Nephron progenitor cell (in vitro differentiated cells): ENCODE results near the gene DIS3L.
"Not testable (repeated sequence)": the region's sequence is repeated elsewhere in the genome, so short reads cannot be mapped to it uniquely, and the experiment has no call there.

Experiments
- DNase-seq: peaks from one replicate; pipeline ENCODE4 v3.0.0; 2021
- H3K27ac Mint-ChIP-seq: 2 replicates; pipeline ENCODE4 v1.8.0; 2021; ENCODE audit warnings: mild to moderate bottlenecking, moderate library complexity, mixed read lengths
- H3K27me3 Mint-ChIP-seq: 2 replicates; pipeline ENCODE4 v1.8.0; 2021; ENCODE audit warnings: mild to moderate bottlenecking, low read depth, mixed read lengths; ENCODE audit not compliant: poor library complexity
- H3K36me3 Mint-ChIP-seq: 2 replicates; pipeline ENCODE4 v1.8.0; 2021; ENCODE audit warnings: low read depth, mixed read lengths
- H3K4me1 Mint-ChIP-seq: 2 replicates; pipeline ENCODE4 v1.8.0; 2021; ENCODE audit warnings: mixed read lengths
- H3K4me3 Mint-ChIP-seq: 2 replicates; pipeline ENCODE4 v1.8.0; 2021; ENCODE audit warnings: mild to moderate bottlenecking, moderate library complexity, mixed read lengths
- H3K9me3 Mint-ChIP-seq: 2 replicates; pipeline ENCODE4 v1.8.0; 2021; ENCODE audit warnings: mild to moderate bottlenecking, moderate library complexity, mixed read lengths
- TF ChIP-seq, protein P1 (sequence below): fragments of 200-600 bp; sonication (generic); IDR thresholded peaks from 2 replicates; pipeline ENCODE4 v1.5.0; 2021; ENCODE audit warnings: antibody characterized with exemption

The DIS3L gene

GRCh38 chr15:66362776-66363175, 69.4 kb downstream of the DIS3L start:
- no peaks in the 10 kb centered on the region for H3K4me1 Mint-ChIP-seq
- H3K27ac Mint-ChIP-seq = no peak overlapping the region
- no peaks in the 10 kb centered on the region for H3K9me3 Mint-ChIP-seq
- H3K27me3 Mint-ChIP-seq = no peaks in the 10 kb centered on the region
- no peak for DNase-seq
- no peak overlapping the region for H3K4me3 Mint-ChIP-seq
- H3K36me3 Mint-ChIP-seq = no peaks in the 10 kb centered on the region
- TF ChIP-seq, protein P1, sequence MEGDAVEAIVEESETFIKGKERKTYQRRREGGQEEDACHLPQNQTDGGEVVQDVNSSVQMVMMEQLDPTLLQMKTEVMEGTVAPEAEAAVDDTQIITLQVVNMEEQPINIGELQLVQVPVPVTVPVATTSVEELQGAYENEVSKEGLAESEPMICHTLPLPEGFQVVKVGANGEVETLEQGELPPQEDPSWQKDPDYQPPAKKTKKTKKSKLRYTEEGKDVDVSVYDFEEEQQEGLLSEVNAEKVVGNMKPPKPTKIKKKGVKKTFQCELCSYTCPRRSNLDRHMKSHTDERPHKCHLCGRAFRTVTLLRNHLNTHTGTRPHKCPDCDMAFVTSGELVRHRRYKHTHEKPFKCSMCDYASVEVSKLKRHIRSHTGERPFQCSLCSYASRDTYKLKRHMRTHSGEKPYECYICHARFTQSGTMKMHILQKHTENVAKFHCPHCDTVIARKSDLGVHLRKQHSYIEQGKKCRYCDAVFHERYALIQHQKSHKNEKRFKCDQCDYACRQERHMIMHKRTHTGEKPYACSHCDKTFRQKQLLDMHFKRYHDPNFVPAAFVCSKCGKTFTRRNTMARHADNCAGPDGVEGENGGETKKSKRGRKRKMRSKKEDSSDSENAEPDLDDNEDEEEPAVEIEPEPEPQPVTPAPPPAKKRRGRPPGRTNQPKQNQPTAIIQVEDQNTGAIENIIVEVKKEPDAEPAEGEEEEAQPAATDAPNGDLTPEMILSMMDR = no peak

- H3K36me3 Mint-ChIP-seq = no peaks in the 10 kb centered on the region
- TF ChIP-seq, protein P1 = no peak
- H3K27me3 Mint-ChIP-seq = no peaks in the 10 kb centered on the region
- no peak overlapping the region for H3K4me3 Mint-ChIP-seq
- H3K9me3 Mint-ChIP-seq = no peaks in the 10 kb centered on the region
- no peak for DNase-seq
- peaks cover 6% of the 10 kb centered on the region for H3K4me1 Mint-ChIP-seq
- no peak overlapping the region for H3K27ac Mint-ChIP-seq
Observed at GRCh38 chr15:66364944-66365528, 71.7 kb downstream of the DIS3L start.

DNA sequence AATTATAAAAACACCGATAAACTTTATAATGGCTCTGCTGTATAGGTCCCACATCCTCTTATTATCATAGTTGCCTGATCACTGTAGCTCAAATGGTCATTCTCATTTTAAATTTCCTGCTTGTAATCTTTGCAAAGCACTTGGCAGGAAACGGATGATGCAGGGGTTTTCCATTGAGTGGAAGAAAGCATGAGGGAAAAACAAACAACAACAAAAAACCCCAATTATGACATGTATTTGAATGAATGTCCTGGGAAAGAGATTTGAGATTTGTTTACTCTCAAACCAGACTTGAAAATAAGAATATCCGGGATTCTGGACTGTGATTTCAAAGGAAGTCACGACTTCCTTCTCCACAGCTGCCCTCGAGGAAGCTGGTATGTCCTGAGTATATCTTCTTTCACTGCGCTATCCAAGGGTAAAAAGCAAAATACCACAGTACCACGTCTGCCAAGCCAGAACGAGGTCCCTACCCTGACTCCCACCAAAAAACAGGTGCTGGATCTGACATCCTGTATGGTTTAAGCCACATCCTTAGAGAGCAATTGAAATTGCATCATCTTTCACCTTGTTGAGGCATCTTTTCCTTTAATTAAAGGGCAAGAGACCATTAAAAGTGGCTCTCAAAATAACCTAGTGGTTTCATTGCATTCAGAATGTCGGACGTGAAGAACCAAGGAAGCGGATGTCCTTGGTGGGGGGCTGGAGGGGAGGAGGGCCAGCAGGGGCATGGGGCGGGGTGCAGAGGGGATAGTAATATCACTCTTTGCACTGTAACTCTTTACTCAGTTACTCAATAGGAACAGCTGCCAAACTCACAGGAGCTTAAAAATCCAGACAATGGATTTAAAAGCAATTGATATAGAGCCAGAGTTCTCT, 76.6 kb downstream of the DIS3L start:
- Mint-ChIP-seq H3K36me3 (peaks cover 3% of the 10 kb centered on the region), H3K4me1 (peaks cover 10% of the 10 kb centered on the region), H3K4me3 (no peak overlapping the region), H3K27me3 (no peaks in the 10 kb centered on the region), H3K27ac (no peak overlapping the region), H3K9me3 (peaks cover 13% of the 10 kb centered on the region)
- no peak for DNase-seq
- TF ChIP-seq, protein P1 = no peak

DNA sequence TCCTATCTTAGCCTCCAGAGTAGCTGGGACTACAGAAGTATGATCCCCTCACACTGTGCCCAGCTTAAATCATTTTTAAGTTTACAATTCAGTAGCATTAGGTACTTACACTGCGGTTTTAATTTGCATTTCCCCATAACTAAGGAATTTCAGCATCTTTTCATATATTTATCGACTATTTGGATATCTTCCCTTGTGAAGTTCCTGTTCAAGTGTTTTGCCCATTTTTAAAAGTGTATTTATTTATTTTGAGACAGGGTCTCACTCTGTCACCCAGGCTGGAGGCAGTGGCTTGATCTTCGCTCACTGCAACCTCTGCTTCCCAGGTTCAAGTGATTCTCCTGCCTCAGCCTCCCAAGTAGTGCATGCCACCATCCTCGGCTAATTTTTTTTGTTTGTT, 80.8 kb downstream of the DIS3L start:
- peaks cover 14% of the 10 kb centered on the region for H3K9me3 Mint-ChIP-seq
- TF ChIP-seq, protein P1 = no peak
- H3K36me3 Mint-ChIP-seq = peaks cover 5% of the 10 kb centered on the region
- H3K4me3 Mint-ChIP-seq = no peak overlapping the region
- no peak for DNase-seq
- H3K27me3 Mint-ChIP-seq = peaks cover 4% of the 10 kb centered on the region
- no peak overlapping the region for H3K27ac Mint-ChIP-seq
- peaks cover 16% of the 10 kb centered on the region for H3K4me1 Mint-ChIP-seq

DNA sequence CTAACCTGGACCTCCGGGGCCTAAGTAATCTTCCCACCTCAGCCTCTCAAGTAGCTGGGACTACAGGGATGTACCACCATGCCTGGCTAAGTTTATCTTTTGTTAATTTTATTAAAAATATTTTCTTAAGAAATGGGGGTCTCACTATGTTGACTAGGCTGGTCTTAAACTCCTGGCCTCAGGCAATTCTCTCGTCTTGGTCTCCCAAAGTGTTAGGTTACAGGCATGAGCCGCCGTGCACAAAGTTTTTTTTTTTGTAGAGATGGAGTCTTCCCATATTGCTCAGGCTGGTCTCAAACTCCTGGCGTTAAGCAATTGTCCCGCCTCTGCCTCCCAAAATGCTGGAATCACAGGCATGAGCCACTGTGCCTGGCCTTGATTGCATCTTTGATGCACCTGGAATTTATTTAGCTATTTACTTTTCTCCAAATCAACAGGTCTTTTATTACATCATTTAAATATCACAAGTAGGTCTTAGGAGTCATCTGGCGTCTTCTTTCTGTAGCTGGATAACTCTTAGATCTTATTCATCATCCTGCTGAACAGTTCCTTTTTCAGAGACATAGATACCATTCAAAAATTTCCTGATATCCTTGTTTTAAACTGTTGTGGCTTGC, 85.6 kb downstream of the DIS3L start:
- Mint-ChIP-seq H3K27ac (no peak overlapping the region), H3K36me3 (peaks cover 5% of the 10 kb centered on the region), H3K9me3 (peaks cover 12% of the 10 kb centered on the region), H3K27me3 (peaks cover 4% of the 10 kb centered on the region), H3K4me3 (no peak overlapping the region), H3K4me1 (peaks cover 11% of the 10 kb centered on the region)
- DNase-seq = no peak
- TF ChIP-seq, protein P1 = no peak

- H3K9me3 Mint-ChIP-seq, H3K27me3 Mint-ChIP-seq, H3K4me3 Mint-ChIP-seq, DNase-seq, H3K36me3 Mint-ChIP-seq, H3K27ac Mint-ChIP-seq: not testable (repeated sequence)
- peaks cover 17% of the 10 kb centered on the region for H3K4me1 Mint-ChIP-seq
Observed at GRCh38 chr15:66381376-66381775, 88.0 kb downstream of the DIS3L start.
